ENCODE data around the gene MINDY4.

The MINDY4 gene

DNA sequence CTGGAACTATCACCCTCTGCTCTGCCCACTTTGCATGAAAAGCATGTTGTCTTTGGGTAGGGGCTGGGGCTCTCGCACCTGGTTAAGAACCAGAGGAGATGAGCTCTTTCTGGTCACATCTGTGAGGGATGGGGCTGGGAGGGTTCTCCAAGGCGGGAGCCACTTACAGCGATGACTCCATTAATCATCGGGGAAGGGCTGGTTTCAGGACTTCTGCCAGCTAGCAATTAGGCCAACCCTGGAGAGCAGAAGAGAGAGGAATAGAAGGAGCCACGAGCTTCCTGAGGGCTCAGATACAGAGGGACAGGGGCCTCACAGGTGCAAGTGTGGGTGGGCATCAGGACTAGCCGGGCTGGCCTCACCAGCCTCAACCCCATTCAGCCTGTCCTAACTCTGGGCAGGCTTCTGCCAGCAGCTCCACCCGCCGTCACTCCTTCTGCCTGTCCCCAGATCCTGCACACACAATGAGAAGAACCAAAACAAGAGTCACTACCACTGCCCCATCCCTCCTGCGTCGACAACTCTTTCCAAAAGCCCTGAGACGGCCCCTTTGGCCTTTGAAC, 148.9 kb downstream of the MINDY4 start:
- Histone ChIP-seq H3K27ac (ENCODE audit: low read length) (no peak overlapping the region), H3K36me3 (ENCODE audit: control insufficient read depth, low read depth, low read length) (no peaks in the 10 kb centered on the region), H3K27me3 (ENCODE audit: control insufficient read depth, insufficient read depth, low read length) (no peaks in the 10 kb centered on the region), H3K9ac (ENCODE audit: low read length) (no peak overlapping the region), H3K9me3 (ENCODE audit: control insufficient read depth, low read depth, low read length) (no peaks in the 10 kb centered on the region), H3K4me1 (ENCODE audit: control insufficient read depth, low read depth, low read length) (no peaks in the 10 kb centered on the region), H3K4me3 (ENCODE audit: low read length) (no peak overlapping the region)

DNA sequence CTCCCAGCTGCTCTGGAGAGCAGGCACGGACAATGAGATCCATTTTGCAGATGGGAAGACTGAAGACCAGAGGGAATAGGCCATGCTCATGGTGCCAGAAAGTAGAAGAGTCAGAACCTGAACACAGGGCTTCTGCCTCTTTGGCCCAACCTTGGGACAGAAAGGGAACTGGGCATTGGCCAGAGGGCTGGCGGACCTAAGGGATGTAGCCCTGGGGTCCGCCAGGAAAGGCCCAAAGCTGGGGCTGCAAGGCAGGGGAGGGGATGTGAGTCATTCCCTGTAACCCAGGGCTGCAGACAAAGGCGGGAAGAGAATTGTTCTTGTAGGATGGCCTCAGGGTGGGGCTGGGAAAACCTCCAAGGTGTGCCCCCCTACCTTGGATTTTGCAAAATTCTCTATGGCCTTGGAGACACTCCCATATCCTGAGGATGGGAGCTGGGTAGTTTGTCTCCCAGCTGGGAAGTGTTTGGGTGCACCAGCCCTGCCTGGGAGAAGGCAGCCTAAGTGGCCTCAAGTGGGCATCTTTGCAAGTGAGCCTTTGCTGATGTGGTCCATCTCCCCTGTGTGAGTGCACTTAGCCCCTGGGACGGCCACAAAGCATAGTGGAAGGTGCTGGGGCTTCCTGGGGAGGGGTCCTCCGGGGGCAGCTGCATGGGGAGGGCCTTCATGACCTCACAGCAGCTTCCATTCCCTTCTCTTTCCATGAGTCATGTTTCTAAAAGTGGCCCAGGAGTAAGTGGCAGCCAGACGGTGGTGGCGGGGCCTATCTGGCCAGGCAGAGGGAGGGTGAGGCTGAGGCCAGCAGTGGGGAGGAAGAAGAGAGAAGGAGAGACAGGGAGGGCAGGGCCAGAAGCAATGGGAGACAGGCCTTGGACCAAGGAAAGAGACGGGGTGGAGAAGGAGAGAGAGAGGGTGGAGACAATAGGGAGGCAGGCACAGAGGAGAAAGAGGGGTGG, 149.6 kb downstream of the MINDY4 start:
- no peak overlapping the region for H3K27ac ChIP-seq (ENCODE audit: low read length)
- H3K4me1 ChIP-seq (ENCODE audit: control insufficient read depth, low read depth, low read length) = no peaks in the 10 kb centered on the region
- no peak overlapping the region for H3K4me3 ChIP-seq (ENCODE audit: low read length)
- no peaks in the 10 kb centered on the region for H3K36me3 ChIP-seq (ENCODE audit: control insufficient read depth, low read depth, low read length)
- H3K9ac ChIP-seq (ENCODE audit: low read length) = no peak overlapping the region
- H3K27me3 ChIP-seq (ENCODE audit: control insufficient read depth, insufficient read depth, low read length) = no peaks in the 10 kb centered on the region
- H3K9me3 ChIP-seq (ENCODE audit: control insufficient read depth, low read depth, low read length) = no peaks in the 10 kb centered on the region

DNA sequence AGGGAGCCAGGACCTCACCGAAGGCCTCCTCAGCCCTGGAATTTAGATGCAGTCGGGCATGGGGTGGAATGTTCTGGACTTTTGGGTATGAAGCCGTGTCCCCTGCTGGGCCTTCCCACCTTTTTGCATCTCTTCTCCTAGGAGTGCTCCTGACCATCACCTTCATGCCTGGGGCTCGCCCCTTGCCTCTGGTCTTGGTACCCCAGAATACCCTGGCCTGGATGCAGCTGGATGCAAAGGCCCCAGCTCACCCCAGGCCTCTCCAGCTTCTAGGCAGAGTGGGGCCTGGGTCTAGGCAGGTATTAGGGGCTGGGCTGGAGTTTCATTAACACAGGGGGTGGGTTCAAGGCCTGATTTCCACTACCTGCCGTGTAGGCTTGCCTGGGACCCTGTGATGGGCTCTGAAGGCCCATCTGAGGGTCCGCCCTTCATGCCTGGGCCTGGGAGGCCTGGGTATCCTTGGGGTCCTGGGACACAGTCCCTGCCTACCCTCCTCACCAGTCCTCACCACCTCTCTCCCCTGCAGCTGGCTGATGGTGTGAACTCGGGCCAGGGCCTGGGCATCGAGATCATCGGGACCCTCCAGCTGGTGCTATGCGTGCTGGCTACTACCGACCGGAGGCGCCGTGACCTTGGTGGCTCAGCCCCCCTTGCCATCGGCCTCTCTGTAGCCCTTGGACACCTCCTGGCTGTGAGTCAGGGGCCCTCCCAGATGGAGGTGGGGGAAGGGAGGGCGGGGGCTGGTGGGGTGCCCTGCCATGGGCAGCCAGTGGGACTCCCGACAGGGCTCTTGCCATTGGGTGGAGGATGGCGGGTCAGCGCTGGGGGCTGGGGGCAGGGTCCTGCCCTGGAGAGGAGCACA, 150.6 kb downstream of the MINDY4 start:
- Histone ChIP-seq H3K9ac (ENCODE audit: low read length) (no peak overlapping the region), H3K9me3 (ENCODE audit: control insufficient read depth, low read depth, low read length) (no peaks in the 10 kb centered on the region), H3K4me1 (ENCODE audit: control insufficient read depth, low read depth, low read length) (no peaks in the 10 kb centered on the region), H3K27ac (ENCODE audit: low read length) (no peak overlapping the region), H3K4me3 (ENCODE audit: low read length) (no peak overlapping the region), H3K36me3 (ENCODE audit: control insufficient read depth, low read depth, low read length) (no peaks in the 10 kb centered on the region), H3K27me3 (ENCODE audit: control insufficient read depth, insufficient read depth, low read length) (no peaks in the 10 kb centered on the region)

DNA sequence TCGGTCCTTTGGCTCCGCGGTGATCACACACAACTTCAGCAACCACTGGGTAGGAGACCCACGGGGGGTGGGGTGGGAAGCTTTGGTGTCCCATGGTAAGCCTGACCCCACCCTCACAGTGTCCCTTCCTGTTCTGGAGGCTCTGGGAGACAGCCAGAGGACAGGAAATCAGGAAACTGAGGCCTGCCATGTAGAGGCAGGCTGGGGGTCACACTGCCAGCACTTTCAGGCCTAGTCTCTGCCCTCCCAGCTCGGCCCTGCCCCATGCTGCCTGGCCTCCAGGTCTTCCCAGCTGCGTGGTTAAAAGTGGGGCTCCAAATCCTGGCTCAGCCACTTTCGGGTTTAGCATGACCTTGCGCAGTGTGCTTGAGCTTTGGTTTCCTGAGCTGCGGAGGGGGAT, 151.4 kb downstream of the MINDY4 start:
- Histone ChIP-seq H3K27me3 (ENCODE audit: control insufficient read depth, insufficient read depth, low read length) (no peaks in the 10 kb centered on the region), H3K9ac (ENCODE audit: low read length) (no peak overlapping the region), H3K36me3 (ENCODE audit: control insufficient read depth, low read depth, low read length) (no peaks in the 10 kb centered on the region), H3K4me3 (ENCODE audit: low read length) (no peak overlapping the region), H3K4me1 (ENCODE audit: control insufficient read depth, low read depth, low read length) (no peaks in the 10 kb centered on the region), H3K9me3 (ENCODE audit: control insufficient read depth, low read depth, low read length) (no peaks in the 10 kb centered on the region), H3K27ac (ENCODE audit: low read length) (no peak overlapping the region)

DNA sequence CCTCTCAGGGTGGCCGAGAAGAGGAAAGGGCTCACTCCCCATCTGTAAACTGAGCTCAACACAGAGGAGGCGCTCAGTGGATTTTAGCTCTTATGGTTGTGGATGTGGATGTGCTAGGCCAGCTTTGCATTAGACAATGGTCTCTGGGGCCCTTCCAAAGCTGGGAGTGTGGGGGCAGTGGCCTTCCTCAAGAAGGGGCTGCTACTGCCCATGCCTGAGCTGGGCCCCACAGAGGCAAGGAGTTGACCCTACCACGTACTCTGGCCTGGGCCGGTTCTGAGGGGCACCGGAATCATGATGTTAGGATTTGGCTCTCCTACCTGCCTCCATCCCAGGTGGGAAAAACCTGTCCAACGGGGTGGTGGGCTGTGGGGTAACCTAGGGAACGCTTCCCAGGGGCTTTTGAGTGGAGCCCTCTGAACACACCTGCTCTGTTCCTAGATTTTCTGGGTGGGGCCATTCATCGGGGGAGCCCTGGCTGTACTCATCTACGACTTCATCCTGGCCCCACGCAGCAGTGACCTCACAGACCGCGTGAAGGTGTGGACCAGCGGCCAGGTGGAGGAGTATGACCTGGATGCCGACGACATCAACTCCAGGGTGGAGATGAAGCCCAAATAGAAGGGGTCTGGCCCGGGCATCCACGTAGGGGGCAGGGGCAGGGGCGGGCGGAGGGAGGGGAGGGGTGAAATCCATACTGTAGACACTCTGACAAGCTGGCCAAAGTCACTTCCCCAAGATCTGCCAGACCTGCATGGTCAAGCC, 152.0 kb downstream of the MINDY4 start:
- Histone ChIP-seq H3K36me3 (ENCODE audit: control insufficient read depth, low read depth, low read length) (no peaks in the 10 kb centered on the region), H3K4me1 (ENCODE audit: control insufficient read depth, low read depth, low read length) (no peaks in the 10 kb centered on the region), H3K9ac (ENCODE audit: low read length) (no peak overlapping the region), H3K4me3 (ENCODE audit: low read length) (no peak overlapping the region), H3K9me3 (ENCODE audit: control insufficient read depth, low read depth, low read length) (no peaks in the 10 kb centered on the region), H3K27me3 (ENCODE audit: control insufficient read depth, insufficient read depth, low read length) (no peaks in the 10 kb centered on the region), H3K27ac (ENCODE audit: low read length) (no peak overlapping the region)

DNA sequence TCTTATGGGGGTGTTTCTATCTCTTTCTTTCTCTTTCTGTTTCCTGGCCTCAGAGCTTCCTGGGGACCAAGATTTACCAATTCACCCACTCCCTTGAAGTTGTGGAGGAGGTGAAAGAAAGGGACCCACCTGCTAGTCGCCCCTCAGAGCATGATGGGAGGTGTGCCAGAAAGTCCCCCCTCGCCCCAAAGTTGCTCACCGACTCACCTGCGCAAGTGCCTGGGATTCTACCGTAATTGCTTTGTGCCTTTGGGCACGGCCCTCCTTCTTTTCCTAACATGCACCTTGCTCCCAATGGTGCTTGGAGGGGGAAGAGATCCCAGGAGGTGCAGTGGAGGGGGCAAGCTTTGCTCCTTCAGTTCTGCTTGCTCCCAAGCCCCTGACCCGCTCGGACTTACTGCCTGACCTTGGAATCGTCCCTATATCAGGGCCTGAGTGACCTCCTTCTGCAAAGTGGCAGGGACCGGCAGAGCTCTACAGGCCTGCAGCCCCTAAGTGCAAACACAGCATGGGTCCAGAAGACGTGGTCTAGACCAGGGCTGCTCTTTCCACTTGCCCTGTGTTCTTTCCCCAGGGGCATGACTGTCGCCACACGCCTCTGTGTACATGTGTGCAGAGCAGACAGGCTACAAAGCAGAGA, 152.7 kb downstream of the MINDY4 start:
- no peak overlapping the region for H3K4me3 ChIP-seq (ENCODE audit: low read length)
- H3K36me3 ChIP-seq (ENCODE audit: control insufficient read depth, low read depth, low read length) = no peaks in the 10 kb centered on the region
- no peaks in the 10 kb centered on the region for H3K27me3 ChIP-seq (ENCODE audit: control insufficient read depth, insufficient read depth, low read length)
- H3K9ac ChIP-seq (ENCODE audit: low read length) = no peak overlapping the region
- no peaks in the 10 kb centered on the region for H3K9me3 ChIP-seq (ENCODE audit: control insufficient read depth, low read depth, low read length)
- no peak overlapping the region for H3K27ac ChIP-seq (ENCODE audit: low read length)
- H3K4me1 ChIP-seq (ENCODE audit: control insufficient read depth, low read depth, low read length) = no peaks in the 10 kb centered on the region

DNA sequence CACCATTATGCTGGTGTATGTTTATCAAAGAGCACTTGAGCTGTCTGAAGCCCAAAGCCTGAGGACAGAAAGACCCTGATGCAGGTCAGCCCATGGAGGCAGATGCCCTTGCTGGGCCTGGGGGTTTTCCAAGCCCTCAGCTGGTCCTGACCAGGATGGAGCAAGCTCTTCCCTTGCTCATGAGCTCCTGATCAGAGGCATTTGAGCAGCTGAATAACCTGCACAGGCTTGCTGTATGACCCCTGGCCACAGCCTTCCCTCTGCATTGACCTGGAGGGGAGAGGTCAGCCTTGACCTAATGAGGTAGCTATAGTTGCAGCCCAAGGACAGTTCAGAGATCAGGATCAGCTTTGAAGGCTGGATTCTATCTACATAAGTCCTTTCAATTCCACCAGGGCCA, 153.4 kb downstream of the MINDY4 start:
- Histone ChIP-seq H3K4me3 (ENCODE audit: low read length) (no peak overlapping the region), H3K4me1 (ENCODE audit: control insufficient read depth, low read depth, low read length) (no peaks in the 10 kb centered on the region)

DNA sequence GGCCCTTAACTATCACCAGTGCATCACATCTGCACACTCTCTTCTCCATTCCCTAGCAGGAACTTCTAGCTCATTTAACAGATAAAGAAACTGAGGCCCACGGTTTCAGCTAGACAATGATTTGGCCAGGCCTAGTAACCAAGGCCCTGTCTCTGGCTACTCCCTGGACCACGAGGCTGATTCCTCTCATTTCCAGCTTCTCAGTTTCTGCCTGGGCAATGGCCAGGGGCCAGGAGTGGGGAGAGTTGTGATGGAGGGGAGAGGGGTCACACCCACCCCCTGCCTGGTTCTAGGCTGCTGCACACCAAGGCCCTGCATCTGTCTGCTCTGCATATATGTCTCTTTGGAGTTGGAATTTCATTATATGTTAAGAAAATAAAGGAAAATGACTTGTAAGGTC, 153.9 kb downstream of the MINDY4 start:
- Histone ChIP-seq H3K27ac (ENCODE audit: low read length) (no peak overlapping the region), H3K4me3 (ENCODE audit: low read length) (no peak overlapping the region), H3K4me1 (ENCODE audit: control insufficient read depth, low read depth, low read length) (no peaks in the 10 kb centered on the region), H3K9ac (ENCODE audit: low read length) (no peak overlapping the region), H3K9me3 (ENCODE audit: control insufficient read depth, low read depth, low read length) (no peaks in the 10 kb centered on the region), H3K27me3 (ENCODE audit: control insufficient read depth, insufficient read depth, low read length) (no peaks in the 10 kb centered on the region), H3K36me3 (ENCODE audit: control insufficient read depth, low read depth, low read length) (no peaks in the 10 kb centered on the region)

More for the DNA sequence above, 153.4 kb downstream of the MINDY4 start:
- Histone ChIP-seq H3K9me3 (ENCODE audit: control insufficient read depth, low read depth, low read length) (no peaks in the 10 kb centered on the region), H3K36me3 (ENCODE audit: control insufficient read depth, low read depth, low read length) (no peaks in the 10 kb centered on the region), H3K9ac (ENCODE audit: low read length) (no peak overlapping the region), H3K27me3 (ENCODE audit: control insufficient read depth, insufficient read depth, low read length) (no peaks in the 10 kb centered on the region), H3K27ac (ENCODE audit: low read length) (no peak overlapping the region)

DNA sequence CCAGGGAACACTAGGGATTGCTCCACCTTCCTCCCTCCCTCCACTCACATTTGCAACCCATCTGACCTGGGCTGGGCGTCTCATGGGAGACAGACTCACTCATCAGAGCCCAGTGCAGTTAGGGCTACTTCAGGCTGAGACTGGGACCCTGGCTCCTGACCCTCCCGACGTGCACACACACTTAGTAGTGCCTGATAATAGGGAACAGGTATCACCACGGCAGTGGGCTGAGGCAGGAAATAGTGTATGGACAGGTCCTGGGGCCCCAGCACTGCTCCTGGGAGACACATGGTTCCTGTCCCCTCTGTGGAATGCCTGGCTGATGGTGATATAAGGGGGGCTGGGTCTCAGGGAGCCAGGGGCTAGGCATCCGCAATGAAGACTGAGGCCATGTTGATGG, 154.7 kb downstream of the MINDY4 start:
- no peaks in the 10 kb centered on the region for H3K27me3 ChIP-seq (ENCODE audit: control insufficient read depth, insufficient read depth, low read length)
- no peak overlapping the region for H3K4me3 ChIP-seq (ENCODE audit: low read length)
- no peak overlapping the region for H3K27ac ChIP-seq (ENCODE audit: low read length)
- no peaks in the 10 kb centered on the region for H3K4me1 ChIP-seq (ENCODE audit: control insufficient read depth, low read depth, low read length)
- no peak overlapping the region for H3K9ac ChIP-seq (ENCODE audit: low read length)
- H3K9me3 ChIP-seq (ENCODE audit: control insufficient read depth, low read depth, low read length) = no peaks in the 10 kb centered on the region
- no peaks in the 10 kb centered on the region for H3K36me3 ChIP-seq (ENCODE audit: control insufficient read depth, low read depth, low read length)

DNA sequence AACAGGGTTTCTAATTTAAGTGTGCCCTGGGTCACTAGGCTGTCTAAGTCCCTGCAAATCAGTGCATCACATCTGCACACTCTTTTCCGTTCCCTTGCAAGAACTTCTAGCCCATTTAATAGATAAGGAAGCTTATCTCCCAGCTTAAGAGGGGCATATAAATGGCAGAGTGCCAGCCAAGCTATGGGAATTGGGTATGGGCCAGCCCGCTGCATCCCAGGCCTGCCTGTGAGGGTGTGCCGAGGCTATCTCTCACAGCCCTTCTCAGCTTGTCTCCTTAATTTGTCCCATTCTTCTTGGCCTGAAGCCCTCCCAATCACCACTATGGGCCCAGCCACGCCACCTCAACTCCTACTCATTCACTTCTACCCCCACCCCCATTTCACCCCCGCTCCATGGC, 155.1 kb downstream of the MINDY4 start:
- Histone ChIP-seq H3K27ac (ENCODE audit: low read length) (no peak overlapping the region), H3K27me3 (ENCODE audit: control insufficient read depth, insufficient read depth, low read length) (no peaks in the 10 kb centered on the region), H3K9ac (ENCODE audit: low read length) (no peak overlapping the region), H3K36me3 (ENCODE audit: control insufficient read depth, low read depth, low read length) (no peaks in the 10 kb centered on the region), H3K4me1 (ENCODE audit: control insufficient read depth, low read depth, low read length) (no peaks in the 10 kb centered on the region), H3K4me3 (ENCODE audit: low read length) (no peak overlapping the region), H3K9me3 (ENCODE audit: control insufficient read depth, low read depth, low read length) (no peaks in the 10 kb centered on the region)

All from iPS-18a (cell line).